Ovary (tissue), 9 donors: ENCODE measurements around the gene SLAMF7. TPM values are rescaled to one million over a fixed set of nuclear protein-coding genes. Genes with fewer than 3 reads are reported as not detected.

Experiments
- DNase-seq, 5 donors: peaks; one replicate each; pipeline ENCODE4 v3.0.0-alpha.2; 2019 to 2020
- H3K27ac ChIP-seq, 2 donors: fragments of 200-600 bp; one replicate each; pipeline versions ENCODE4 v1.5.1 to v1.8.0; 2019 to 2022
- H3K27me3 ChIP-seq: fragments of 200-600 bp; one replicate; pipeline ENCODE4 v1.8.0; 2022
- H3K36me3 ChIP-seq: fragments of 200-600 bp; sonication (generic); one replicate; pipeline ENCODE4 v1.5.1; 2019
- H3K4me1 ChIP-seq: one replicate; pipeline ENCODE4 v1.8.1; 2013; ENCODE audit warnings: mild to moderate bottlenecking, moderate library complexity; ENCODE audit not compliant: insufficient read depth
- H3K4me3 ChIP-seq: fragments of 200-600 bp; sonication (generic); one replicate; pipeline ENCODE4 v1.5.1; 2017
- H3K9me3 ChIP-seq, 2 donors: fragments of 200-600 bp in 1 of 2; sonication (generic) in 1 of 2; one replicate each; pipeline versions ENCODE4 v1.5.1 to v1.8.1; 2013 to 2019; ENCODE audit warnings: mild to moderate bottlenecking in 1 of 2, moderate library complexity in 1 of 2
- CTCF ChIP-seq, 3 donors: fragments of 450-650 bp in 2 of 3; fragments of 200-600 bp in 1 of 3; IDR thresholded peaks; one replicate each; pipeline versions ENCODE4 v1.5.1 to v1.8.0; 2016 to 2022; ENCODE audit warnings: antibody characterized with exemption in 3 of 3, mild to moderate bottlenecking in 1 of 3
- EP300 ChIP-seq: sonication (generic); formaldehyde crosslinking; IDR thresholded peaks from one replicate; pipeline ENCODE4 v1.6.1; 2017; ENCODE audit warnings: antibody characterized with exemption
- POLR2A ChIP-seq: fragments of 450-650 bp; IDR thresholded peaks from one replicate; pipeline ENCODE4 v1.6.1; 2017; ENCODE audit warnings: antibody characterized with exemption, mild to moderate bottlenecking, moderate library complexity
- WGBS, 3 donors: extraction: QIAGEN DNeasy Blood & Tissue Kit in 1 of 3; methylation state at CpG; one replicate each; pipeline versions ENCODE4 v1.1.5 to v1.1.7; 2013 to 2017; 5-methylcytosine and 5-hydroxymethylcytosine counted together
- intact Hi-C, 4 donors: fragments of 100-400 bp; cut with DNase I; formaldehyde crosslinking; loops; one replicate each; pipeline versions ENCODE4 v1.11.0 to v1.15.1; 2022 to 2023
- polyA plus RNA-seq, 2 donors: library from polyadenylated mRNA; stranded (reverse); fragments of 200-250 nt in 1 of 2; fragments of 350-450 nt in 1 of 2; fragmentation: Illumina TruSeq in 1 of 2; extraction: RNeasy Lipid Tissue Mini Kit (QIAGEN cat#74804) in 1 of 2; gene quantifications; one replicate each; pipeline ENCODE4 v1.2.3, GENCODE V29; 2013 to 2014
- total RNA-seq, 7 donors: library from RNA; depleted of rRNA in 2 of 7; stranded (reverse); fragments of >200 nt in 2 of 7; fragmentation: NEBNext Ultra II Directional in 3 of 7; extraction: Animal tissue kit (Norgen Biotek cat#: 25700) in 3 of 7; gene quantifications; one replicate each; pipeline versions ENCODE4 v1.1.0 to v1.2.4, GENCODE V29; 2016 to 2023
- donor health status: DM: no; HTN: no; CAD: no; lungs with moderate emphysema.
- donor health status: DM: no; HTN: no; CAD: no.
- donor health status: Bipolar disorder and iron deficiency.
- donor health status: DM: yes; HTN: yes; CAD: no.
- donor health status: DM: no; HTN: no; CAD: no.
- donor health status: DM: yes; HTN: yes; CAD: no.

Gene SLAMF7
- total and polyA plus RNA-seq, 9 donors = 0.32 to 7.3 (median 0.84) TPM; not detected in 1

DNA sequence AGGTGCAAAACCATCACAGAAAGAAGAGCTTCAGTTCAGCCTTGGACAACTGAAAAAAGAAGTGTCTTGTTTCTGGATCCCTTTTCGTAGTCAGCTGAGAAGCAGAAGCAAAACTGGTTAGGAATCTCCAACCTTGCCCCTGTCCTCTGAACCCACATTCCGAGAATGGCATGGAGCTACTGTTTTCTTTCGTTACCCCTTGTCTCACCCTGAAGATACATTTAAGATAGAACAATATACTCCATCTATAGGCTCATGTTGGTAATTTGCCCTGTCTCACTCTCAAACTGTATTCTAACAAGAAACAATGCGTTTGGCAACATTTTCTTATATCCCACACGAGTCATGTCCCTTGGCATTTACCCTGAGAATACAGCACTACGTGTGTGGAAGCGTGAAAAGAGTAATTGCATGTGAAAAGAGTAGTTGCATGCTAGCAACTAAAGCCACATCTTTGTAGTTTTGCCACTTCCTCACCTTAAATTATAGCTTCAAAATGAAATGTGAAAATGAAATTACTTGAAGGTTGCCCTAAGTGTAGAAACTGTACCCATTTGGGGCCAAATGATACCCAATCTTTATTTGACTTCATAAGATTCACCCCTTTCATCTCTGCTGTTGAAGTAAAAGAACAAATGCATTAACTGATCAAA lies 5.3 kb downstream of the SLAMF7 start:
- Histone ChIP-seq H3K36me3 (no peaks in the 10 kb centered on the region), H3K4me3 (no peak overlapping the region), H3K4me1 (peaks cover 1% of the 10 kb centered on the region), H3K9me3 (no peaks in the 10 kb centered on the region), H3K27ac (no peak overlapping the region), H3K27me3 (no peaks in the 10 kb centered on the region)
- TF ChIP-seq POLR2A (no peak), EP300 (no peak), CTCF (IDR thresholded peaks at IDR 0.05) (no peak)
- intact Hi-C loops = no loop called here
- WGBS, 3 donors = 75 to 82% (median 81%) methylated on average over 7 of the region's 7 CpGs
- no peak for DNase-seq

- TF ChIP-seq CTCF (IDR thresholded peaks at IDR 0.05) = no peak
- TF ChIP-seq POLR2A = no peak
- no peak for TF ChIP-seq EP300
- DNase-seq = no peak
- 66 to 76% (median 75%) methylated on average over 5 of the region's 5 CpGs for WGBS, 3 donors
- no peak overlapping the region for H3K27ac ChIP-seq
- H3K27me3 ChIP-seq = no peaks in the 10 kb centered on the region
- intact Hi-C loops = no loop called here
- H3K4me1 ChIP-seq = peaks cover 1% of the 10 kb centered on the region
- no peak overlapping the region for H3K4me3 ChIP-seq
- H3K9me3 ChIP-seq = no peaks in the 10 kb centered on the region
- no peaks in the 10 kb centered on the region for H3K36me3 ChIP-seq
These were observed 5.9 kb downstream of the SLAMF7 start for GRCh38 chr1:160744852-160745520.

DNA sequence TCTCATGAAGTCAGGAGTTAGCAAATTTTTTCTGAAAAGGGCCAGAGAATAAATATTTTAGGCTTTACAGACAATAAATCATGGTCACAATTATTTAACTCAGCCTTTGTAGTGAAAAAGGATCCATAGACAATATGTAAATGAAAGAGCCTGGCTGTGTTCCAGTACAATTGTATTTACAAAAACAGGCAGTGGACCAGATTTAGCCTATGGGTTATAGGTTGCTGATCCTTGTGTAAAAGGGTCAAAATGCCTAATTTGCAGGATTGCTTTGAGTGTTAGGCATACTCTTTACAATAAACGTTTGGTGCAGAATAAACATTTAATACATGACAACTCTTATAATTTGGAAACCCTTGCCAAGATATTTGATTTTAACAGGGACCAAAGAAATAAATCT lies 6.5 kb downstream of the SLAMF7 start:
- intact Hi-C loops = no loop called here
- no peaks in the 10 kb centered on the region for H3K9me3 ChIP-seq
- no peaks in the 10 kb centered on the region for H3K27me3 ChIP-seq
- DNase-seq = no peak
- H3K4me3 ChIP-seq = no peak overlapping the region
- WGBS, 3 donors = 37 to 54% (median 53%) methylated on average over 1 of the region's 1 CpG
- peaks cover 1% of the 10 kb centered on the region for H3K4me1 ChIP-seq
- no peak for TF ChIP-seq EP300
- TF ChIP-seq CTCF (IDR thresholded peaks at IDR 0.05) = no peak
- TF ChIP-seq POLR2A = no peak
- H3K36me3 ChIP-seq = no peaks in the 10 kb centered on the region
- H3K27ac ChIP-seq = no peak overlapping the region

DNA sequence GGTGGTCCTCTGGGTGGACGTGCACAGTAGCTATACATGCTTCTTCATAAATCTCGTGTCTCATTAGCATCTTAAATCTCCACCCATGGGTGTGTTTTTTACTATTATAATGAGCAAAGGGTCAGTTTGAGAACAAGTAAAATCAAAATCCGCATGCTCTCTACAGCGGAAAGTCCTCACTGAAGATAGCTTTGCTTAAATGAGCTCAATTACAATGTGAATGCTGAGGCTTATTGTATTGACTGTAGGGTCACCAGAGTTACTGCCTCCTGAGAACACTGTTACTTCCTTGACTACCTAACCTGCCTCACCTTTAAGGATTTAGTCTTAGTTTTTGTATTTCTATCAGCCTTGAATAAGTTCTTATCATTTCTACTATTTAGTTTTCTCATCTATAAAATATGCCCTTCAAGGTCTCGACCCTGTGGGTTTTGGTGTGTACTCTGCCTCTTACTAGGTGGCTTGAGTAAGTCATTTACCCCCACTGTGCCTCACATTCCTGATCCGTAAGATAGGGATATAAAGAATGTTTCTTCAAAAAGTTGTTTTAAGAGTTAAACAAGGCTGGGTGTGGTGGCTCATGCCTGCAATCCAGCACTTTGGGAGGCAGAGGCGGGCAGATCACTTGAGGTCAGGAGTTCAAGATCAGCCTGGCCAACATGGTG lies 7.9 kb downstream of the SLAMF7 start:
- H3K36me3 ChIP-seq = no peaks in the 10 kb centered on the region
- WGBS, 3 donors = 86 to 88% (median 87%) methylated on average over 7 of the region's 7 CpGs
- H3K27ac ChIP-seq = no peak overlapping the region
- H3K4me3 ChIP-seq = no peak overlapping the region
- intact Hi-C loops = no loop called here
- TF ChIP-seq EP300 = no peak
- TF ChIP-seq CTCF (IDR thresholded peaks at IDR 0.05) = no peak
- TF ChIP-seq POLR2A = no peak
- H3K27me3 ChIP-seq = no peaks in the 10 kb centered on the region
- H3K4me1 ChIP-seq = peaks cover 1% of the 10 kb centered on the region
- DNase-seq = no peak
- no peaks in the 10 kb centered on the region for H3K9me3 ChIP-seq
